Spleen (tissue), 7 donors: ENCODE results near the gene RBM24.

Experiments
- CTCF ChIP-seq, 11 experiments: fragments of 200-600 bp in 7 of 11; fragments of 450-650 bp in 4 of 11; sonication (generic) in 4 of 11; IDR thresholded peaks in 8 of 11; conservative IDR thresholded peaks in 3 of 11; 1 replicate in 7 of 11; 2 replicates in 4 of 11; pipeline versions ENCODE4 v1.4.0 to v1.8.0; 2016 to 2021; ENCODE audit warnings: antibody characterized with exemption in 11 of 11, inconsistent platforms in 4 of 11, mild to moderate bottlenecking in 1 of 11
- POLR2A ChIP-seq, 3 donors: fragments of 450-650 bp; IDR thresholded peaks; one replicate each; pipeline ENCODE4 v1.5.1; 2017; ENCODE audit warnings: antibody characterized with exemption in 3 of 3, mild to moderate bottlenecking in 1 of 3
- donor health status: DM: no; HTN: no; CAD: no; lungs with moderate emphysema.
- donor health status: DM: no; HTN: no; CAD: no.
- donor health status: DM: no; HTN: no; CAD: no.

GRCh38 chr6:17258749-17259148 is 22.4 kb upstream of the RBM24 start:
- no peak for TF ChIP-seq CTCF (IDR thresholded peaks at IDR 0.05 in 8 of 11, conservative IDR thresholded peaks at IDR 0.05 in 3 of 11)
- TF ChIP-seq POLR2A (IDR thresholded peaks at IDR 0.05), result no peak
